Stimulated activated naive CD8-positive, alpha-beta T cell treated with anti-CD3 and anti-CD28 coated beads, Interleukin-15, Interleukin-2, amounts not matched to agents 100 U/mL and 50 U/mL, for 24 hours (primary cell): ENCODE measurements around the gene MAP1LC3B2.
"Not testable (repeated sequence)": the region's sequence is repeated elsewhere in the genome, so short reads cannot be mapped to it uniquely, and the experiment has no call there.

Experiments
- ATAC-seq: fragments of 150-1000 bp; cut with Tn5 transposase; one replicate; pipeline ENCODE4 v1.10.0; 2021
- DNase-seq: peaks from one replicate; pipeline ENCODE4 v3.0.0; 2021

The MAP1LC3B2 gene

DNA sequence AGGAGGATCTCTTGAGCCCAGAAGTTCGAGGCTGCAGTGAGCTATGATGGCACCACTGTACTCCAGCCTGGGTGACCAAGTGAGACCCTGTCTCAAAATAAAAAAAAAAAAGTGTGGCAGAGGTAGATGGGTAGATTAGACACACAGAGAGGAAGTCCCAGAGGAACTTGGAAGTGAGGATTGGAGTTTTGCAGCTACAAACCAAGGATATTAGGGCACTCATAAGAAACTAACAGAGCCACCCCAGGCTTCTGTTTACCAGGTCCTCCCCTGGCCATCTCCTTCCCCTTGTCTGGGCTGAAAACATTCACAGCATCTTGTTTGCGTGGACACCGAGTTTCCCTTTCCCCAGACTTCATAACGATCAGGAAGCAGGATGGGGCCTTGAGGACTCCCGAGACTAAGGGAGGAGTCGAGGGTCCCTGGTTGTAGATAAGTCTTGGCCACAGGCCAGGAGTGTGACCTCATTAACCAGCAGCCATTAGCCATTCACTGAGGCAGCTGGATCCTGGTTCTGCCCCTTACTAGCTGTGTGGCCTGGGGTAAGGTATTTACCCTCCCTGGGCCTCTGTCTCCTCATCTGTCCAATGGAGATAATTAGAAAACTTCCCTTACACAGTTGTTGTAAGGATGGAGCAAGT, 2.1 kb downstream of the MAP1LC3B2 start:
- ATAC-seq (no peak), DNase-seq (no peak)

DNA sequence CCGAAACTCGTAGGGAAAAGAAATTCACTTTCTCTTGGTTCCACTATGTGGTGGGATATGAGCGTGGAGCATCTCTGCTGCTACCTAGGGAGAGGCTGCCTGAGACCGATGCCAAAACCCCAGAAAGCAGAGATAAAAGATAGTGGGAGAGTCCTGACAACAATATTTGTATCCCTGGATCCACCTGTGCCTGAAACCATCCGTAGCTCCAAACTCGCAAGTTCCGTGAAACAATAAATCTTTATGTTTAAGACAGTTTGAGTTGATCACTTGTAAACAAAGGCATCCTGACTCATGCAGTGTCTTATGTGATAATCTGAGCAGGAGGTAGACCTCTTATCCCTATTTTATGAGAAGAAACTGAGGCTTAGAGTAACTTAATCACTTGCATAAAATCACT, 2.9 kb downstream of the MAP1LC3B2 start:
- DNase-seq (no peak), ATAC-seq (no peak)

DNA sequence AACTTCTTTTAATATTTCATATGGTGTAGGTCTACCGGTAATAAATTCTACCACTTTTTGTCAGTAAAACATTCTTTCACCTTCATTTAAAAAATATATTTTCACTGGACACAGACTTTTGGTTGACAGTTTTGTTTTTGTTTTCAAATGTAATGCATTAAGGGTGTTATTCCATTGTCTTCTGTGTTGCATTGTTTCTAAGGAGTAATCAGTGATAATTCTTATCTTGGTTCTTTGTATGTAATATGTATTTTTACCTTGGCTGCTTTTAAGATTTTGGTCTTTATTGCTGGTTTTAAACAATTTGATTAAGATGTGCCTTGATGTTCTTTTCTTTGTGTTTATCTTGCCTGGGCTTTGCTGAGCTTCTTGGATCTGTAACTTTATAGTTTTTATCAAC, 4.1 kb downstream of the MAP1LC3B2 start:
- DNase-seq = no peak
- no peak for ATAC-seq

GRCh38 chr12:116564080-116564479, 4.9 kb downstream of the MAP1LC3B2 start:
- no peak for DNase-seq
- no peak for ATAC-seq

- not testable (repeated sequence) for ATAC-seq, DNase-seq
These were observed 6.0 kb downstream of the MAP1LC3B2 start for GRCh38 chr12:116565221-116565620.

DNA sequence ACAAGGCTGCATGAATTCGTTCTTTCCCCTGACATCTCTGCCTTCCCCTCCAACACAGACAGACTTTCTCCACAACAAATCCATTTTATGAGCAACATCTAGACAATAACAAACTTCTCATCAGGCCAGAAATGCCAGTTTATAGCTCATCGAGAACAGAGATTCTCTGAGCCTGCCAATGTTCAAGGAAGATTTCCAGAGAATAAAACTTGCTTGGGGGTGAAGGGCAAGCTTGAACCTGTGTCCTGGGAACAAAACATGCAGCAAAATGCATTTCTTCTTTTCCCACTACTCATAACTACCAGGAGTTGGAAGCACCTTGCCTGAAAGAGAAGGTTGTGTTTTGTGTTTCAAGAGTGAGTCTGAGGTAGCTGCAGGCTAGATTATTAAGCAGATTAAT, 6.8 kb downstream of the MAP1LC3B2 start:
- no peak for ATAC-seq

DNA sequence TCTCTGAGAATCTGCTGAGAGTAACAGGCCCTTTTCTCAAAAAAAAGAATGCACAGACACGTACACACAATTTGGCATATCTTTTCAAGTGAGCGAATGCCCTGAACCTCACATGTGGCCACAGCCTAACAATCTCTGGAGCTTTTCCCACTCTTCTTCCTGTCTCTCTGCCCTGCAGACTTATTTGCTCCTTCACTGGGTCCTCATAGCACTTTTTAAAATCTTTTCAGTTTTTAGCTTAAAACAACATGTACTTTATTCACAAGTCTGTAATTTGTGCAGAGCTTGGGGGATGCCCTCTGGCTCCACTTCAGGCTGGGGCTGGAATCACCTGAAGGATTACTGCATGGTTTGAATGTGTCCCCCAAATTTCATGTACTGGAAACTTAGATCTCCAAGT, 9.0 kb downstream of the MAP1LC3B2 start:
- ATAC-seq (no peak), DNase-seq (no peak)

More for the DNA sequence above, 6.8 kb downstream of the MAP1LC3B2 start:
- no peak for DNase-seq

DNA sequence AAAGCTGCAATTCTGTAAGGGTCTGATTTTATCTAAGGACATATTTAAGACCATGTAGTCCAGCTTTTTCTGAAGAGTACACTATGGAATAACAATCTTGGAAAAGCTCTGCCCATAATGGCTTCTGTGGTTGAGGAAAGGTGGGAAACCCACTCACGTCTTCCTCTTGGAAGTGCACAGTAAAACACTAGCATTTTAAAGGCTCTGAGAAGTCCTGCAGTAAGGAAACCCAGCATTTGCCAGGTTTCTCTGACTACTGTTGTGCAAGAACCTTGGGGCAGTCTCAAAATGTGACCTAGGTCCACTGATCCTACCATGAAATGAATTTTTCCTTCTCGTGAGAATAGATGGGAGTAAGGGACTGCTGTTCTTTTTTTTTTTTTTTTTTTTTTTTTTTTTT, 11.9 kb downstream of the MAP1LC3B2 start:
- ATAC-seq (no peak), DNase-seq (no peak)

GRCh38 chr12:116573776-116574175, 14.6 kb downstream of the MAP1LC3B2 start:
- no peak for ATAC-seq

GRCh38 chr12:116575754-116576153, 16.6 kb downstream of the MAP1LC3B2 start:
- not testable (repeated sequence) for ATAC-seq, DNase-seq

More at GRCh38 chr12:116573776-116574175, 14.6 kb downstream of the MAP1LC3B2 start:
- no peak for DNase-seq

GRCh38 chr12:116577154-116577561, 18.0 kb downstream of the MAP1LC3B2 start:
- ATAC-seq (no peak), DNase-seq (no peak)

DNA sequence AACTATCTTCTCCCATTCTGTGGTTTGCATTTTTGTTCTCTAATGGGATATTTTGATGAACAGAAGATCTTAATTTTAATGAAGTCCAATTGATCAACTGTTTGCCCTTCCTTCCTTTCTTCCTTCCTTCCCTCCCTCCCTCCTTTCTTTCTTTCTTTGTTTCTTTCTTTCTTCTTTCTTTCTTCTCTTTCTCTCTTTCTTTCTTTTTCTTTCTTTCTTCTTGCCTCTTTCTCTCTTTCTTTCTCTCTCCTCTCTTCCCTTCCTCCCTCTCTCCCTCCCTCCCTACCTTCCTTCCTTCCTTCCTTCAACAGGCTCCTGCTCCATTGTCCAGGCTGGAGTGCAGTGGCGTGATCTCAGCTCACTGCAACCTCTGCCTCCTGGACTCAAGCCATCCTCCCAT, 18.9 kb downstream of the MAP1LC3B2 start:
- DNase-seq = no peak
- no peak for ATAC-seq

- ATAC-seq (no peak), DNase-seq (no peak)
These were observed 23.4 kb downstream of the MAP1LC3B2 start for GRCh38 chr12:116582610-116583009.

DNA sequence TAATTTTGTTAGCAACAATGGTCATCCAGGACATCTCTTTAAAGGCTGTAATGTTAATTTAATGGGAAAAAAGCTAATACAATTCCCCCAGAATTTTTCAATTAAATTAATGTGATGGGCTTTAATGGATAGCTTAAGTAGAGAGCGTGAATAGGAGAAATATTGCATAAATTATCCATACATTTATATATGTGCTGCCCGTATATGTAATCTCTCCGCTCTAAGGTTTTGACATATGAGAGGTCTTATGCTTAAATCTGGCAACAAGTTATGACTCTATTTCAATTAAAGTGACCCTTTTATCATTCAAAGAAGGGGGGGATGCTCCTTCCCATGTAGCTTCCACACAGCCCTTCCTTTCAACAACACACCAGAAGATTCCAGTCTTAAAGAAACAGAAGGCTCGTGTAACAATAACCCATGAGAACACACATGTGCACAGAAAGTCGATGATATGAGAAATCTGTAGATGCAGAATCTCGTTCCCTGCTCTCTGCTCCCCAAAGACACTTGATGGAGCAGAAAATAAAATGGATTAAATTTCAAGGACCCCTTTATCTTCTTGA, 24.0 kb downstream of the MAP1LC3B2 start:
- ATAC-seq (no peak), DNase-seq (no peak)

- DNase-seq (no peak), ATAC-seq (no peak)
These were observed 28.1 kb downstream of the MAP1LC3B2 start for GRCh38 chr12:116587270-116587669.

DNA sequence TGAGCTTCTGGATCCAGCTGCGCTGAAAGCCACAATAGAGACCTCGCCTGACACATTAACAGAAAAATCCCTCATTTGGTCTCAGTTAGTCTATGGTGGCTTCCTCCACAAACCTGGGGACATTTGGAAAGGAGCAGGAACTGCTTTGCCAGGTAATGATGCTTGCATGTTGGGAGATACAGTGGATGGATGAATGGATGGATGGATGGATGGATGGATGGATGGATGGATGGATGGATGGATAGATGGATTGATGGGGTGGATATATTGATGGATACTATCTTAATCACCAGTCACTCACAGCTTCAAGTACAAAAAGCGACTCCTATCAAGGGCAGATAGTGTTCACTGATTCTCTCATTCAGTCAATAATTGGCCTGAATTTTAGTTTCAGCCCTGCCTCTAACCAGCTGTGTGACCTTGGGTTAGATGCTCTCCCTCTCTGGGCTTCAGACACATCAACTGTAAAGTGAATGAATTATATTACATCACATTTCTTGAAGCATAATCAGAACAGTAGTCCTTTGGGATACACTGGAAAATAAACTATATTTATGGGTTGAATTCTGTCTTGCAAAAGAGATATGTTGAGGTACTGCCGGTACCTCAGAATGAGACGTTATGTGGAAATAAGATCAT, 29.3 kb downstream of the MAP1LC3B2 start:
- ATAC-seq (no peak), DNase-seq (no peak)

DNA sequence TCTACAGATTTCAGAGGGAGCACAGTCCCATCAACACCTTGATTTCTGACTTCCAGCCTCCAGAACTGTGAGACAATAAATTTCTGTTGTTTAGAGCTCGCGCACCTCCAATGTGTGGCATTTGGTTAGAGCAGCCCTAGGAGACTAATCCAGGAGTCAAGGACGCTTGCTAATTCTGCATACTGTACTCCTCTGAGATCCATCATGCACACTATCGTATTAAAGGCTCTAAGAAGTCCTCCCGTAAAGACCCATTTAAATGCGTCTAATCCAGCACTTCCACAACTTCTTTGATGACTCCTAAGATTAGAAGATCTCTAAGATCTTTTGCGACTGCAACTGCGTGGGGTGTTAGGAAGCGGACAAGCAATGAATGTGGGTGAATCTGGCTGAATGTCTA, 30.4 kb downstream of the MAP1LC3B2 start:
- no peak for ATAC-seq

GRCh38 chr12:116590561-116590960, 31.4 kb downstream of the MAP1LC3B2 start:
- no peak for DNase-seq
- no peak for ATAC-seq

More for the DNA sequence above, 30.4 kb downstream of the MAP1LC3B2 start:
- no peak for DNase-seq

DNA sequence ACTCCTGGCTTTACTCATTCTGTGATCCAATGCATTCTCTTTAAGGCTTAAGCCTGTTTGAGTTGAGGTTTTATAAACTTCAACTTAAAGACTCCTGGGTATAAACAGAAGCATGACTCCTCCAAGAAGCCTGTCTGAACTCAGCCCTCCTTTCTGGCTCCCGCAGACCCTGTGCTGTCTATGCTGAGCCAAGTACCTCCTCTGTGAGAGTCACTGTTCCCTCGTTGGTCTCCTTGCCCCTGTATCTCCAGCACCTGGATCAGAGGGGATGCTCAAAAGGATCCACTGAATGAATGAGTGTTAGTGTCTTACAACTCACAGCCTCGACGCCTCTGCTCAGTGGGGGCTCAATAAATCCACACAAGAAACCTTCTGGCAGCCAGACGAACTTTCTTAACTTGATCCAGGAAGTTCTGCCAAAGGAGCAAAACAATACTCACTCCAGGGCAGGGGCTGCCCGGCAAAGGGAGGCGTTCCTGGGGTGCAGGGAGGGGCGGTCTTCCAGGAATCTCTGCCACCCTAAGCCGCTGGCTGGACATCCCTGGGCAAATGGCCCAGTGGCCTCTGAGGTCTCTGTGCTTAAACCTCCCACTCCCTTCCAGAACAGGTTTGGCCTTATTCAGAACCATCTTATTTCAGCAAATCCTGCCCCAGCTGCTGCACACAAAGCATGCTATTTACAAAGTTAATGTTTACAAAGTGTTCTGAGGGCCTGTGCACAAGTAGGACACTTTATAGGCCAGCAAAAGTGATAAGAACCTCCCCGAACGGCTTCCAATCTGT, 32.9 kb downstream of the MAP1LC3B2 start:
- DNase-seq (no peak), ATAC-seq (no peak)

DNA sequence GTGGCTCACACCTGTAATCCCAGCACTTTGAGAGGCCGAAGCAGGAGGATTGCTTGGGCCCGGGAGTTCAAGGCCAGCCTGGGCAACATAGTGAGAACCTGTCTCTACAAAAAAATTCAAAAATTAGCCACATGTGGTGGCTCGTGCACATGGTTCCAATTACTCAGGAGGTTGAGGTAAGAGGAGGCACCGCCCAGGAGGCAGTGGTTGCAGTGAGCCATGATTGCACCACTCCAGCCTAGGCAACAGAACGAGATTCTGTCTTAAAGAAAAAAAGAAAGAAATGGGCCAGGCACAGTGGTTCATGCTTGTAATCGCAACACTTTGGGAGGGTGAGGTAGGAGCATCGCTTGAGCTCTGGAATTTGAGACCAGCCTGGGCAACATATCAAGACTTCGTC, 33.5 kb downstream of the MAP1LC3B2 start:
- ATAC-seq (no peak), DNase-seq (no peak)

GRCh38 chr12:116594325-116595038, 35.3 kb downstream of the MAP1LC3B2 start:
- ATAC-seq (peak; percentile 91), DNase-seq (peak; percentile 51)

DNA sequence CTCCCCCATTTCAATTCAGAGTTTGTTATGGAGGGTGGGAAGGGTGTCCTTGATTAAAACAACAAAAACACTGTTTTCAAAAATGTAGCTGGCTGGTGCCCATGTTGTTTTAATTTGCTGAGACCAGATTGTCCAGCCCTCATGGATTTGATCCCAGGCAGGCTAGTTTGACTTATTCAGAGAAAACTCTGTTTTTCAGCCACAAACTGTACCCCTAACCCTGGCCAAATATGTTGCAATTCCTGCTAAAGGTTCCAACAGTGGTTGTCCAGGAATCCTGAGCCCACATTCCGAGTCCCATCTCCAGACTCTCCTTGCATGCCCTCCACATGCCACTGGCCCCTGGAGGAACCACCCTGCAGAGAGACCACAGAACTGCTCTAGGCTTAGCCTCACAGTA, 36.0 kb downstream of the MAP1LC3B2 start:
- DNase-seq (no peak), ATAC-seq (no peak)
